RCC 7860 (cell line): Measurements from ENCODE around the gene SPHK2.
"Not testable (repeated sequence)": the region's sequence is repeated elsewhere in the genome, so short reads cannot be mapped to it uniquely, and the experiment has no call there.

Experiments used
- DNase-seq: peaks from one replicate; pipeline ENCODE4 v3.0.0-alpha.2; 2015; ENCODE audit warnings: low spot score
- FAIRE-seq: peaks from 2 replicates; lab custom pipeline; 2012; peaks lifted over from hg19 to GRCh38; lab: Jason Lieb, UNC

Gene SPHK2, protein sequence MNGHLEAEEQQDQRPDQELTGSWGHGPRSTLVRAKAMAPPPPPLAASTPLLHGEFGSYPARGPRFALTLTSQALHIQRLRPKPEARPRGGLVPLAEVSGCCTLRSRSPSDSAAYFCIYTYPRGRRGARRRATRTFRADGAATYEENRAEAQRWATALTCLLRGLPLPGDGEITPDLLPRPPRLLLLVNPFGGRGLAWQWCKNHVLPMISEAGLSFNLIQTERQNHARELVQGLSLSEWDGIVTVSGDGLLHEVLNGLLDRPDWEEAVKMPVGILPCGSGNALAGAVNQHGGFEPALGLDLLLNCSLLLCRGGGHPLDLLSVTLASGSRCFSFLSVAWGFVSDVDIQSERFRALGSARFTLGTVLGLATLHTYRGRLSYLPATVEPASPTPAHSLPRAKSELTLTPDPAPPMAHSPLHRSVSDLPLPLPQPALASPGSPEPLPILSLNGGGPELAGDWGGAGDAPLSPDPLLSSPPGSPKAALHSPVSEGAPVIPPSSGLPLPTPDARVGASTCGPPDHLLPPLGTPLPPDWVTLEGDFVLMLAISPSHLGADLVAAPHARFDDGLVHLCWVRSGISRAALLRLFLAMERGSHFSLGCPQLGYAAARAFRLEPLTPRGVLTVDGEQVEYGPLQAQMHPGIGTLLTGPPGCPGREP

DNA sequence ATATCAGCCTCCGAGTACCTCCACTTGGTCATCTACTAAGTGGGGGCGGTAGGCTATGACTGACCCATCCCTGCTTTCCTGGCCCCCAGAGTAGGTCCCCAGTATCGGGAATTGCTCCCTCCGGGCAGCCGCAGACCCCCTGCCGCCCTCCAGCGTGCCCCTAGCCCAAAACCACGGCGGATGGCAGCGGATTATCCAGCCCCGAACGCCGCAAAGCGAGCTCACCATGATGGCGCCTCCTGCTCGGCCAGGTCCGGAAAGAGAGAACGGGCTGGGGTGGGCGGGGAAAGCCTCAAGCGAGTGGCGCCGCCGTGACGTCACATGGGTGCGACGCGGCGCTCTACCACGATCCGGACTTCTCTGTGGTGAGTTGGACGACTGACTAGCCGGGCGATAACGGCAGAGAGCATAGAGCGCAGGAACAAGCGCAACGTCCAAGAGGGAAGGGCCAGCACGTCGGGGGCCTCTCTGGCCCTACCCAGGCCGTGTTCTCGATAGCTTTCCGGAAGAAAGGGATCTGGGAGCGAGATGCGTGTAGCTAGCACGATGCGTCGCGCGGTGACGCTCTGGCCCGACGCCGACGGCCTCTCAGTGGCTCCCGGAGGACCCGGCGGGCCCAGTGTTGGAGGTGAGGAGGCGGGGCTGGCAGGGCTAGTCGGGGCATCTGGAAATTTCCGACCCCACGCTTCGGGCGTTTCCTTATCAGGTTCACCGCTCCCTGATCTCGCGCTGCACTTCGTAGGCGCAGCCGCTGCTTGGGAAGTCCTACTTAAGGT lies at the start of gene SPHK2, which contains the start of gene RPL18:
Gene SPHK2 (plus strand): TSS at position 591 of the 776 bp plus-strand sequence. CDS start 1,009 bp downstream, outside the sequence.
Gene RPL18 (minus strand): TSS at position 263 of the 776 bp plus-strand sequence. CDS start 35 bp downstream, at position 228.
- peak; percentile 62 for FAIRE-seq
- peak; percentile 98 for DNase-seq

DNA sequence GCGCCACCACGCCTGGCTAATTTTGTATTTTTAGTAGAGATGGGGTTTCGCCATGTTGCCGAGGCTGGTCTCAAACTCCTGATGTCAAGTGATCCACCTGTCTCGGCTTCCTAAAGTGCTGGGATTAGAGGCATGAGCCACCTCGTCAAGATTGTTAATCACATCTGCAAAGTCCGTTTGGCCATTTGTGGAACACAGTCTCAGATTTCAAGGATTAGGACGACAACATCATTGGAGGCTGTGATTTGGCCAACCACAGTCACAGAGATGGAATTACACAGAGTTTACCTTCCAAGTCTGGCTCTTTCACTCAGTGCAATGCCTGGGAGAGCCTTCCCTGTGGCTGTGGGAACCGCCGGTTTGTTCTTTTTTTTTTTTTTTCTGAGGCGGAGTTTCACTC lies 49.5 kb upstream of the SPHK2 start:
- FAIRE-seq, result no peak
- DNase-seq, result no peak

DNA sequence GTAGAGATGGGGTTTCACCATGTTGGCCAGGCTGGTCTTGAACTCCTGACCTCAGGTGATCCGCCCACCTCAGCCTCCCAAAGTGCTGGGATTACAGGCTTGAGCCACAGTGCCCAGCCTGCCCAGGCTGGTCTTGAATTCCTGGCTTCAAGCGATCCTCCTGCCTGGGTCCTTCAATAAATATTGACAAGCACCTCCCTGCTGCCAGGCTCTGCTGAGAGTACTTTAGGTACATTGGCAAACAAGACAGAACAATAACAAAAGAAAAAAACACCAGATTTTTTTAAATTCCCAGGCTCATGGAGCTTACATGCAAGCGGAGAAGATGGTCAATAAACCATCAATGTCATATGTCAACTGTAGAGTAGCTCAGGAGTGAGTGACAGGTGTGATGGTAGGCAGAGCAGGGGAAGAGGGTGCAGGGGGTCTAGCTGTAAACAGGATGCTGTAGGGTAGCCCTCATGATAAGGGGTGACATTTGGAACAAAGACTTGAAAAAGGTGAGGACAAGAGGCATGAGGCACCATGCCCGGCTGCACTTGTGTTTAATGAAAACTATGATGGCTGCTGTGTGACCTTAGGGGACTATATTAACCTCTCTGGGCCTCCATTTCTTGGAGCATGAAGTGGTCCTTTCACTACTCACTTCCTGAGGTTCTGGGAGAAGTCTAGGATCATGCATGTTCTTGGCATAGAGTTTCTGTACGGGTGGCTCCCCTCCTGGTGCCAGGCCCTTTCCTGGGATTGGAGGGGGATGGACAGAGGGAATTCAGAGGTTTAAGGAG lies 47.7 kb upstream of the SPHK2 start:
- FAIRE-seq (no peak), DNase-seq (no peak)

DNA sequence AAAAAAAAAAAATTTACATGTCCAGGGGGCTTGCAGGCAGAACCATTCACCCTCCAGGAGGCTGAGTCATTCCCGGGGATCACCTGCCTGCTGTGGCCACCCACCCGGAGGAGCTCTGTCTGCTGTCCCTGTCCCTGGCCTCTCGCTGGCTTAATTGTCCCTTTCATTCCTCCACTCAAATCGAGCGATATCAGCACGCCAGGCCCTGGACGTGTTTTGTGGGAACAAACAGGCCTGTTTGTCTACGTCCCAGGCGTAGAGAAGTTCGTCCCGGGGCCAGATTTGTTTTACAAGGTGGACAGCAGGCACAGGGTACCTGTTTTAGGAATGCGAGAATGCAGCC lies 46.2 kb upstream of the SPHK2 start:
- DNase-seq (no peak), FAIRE-seq (no peak)

DNA sequence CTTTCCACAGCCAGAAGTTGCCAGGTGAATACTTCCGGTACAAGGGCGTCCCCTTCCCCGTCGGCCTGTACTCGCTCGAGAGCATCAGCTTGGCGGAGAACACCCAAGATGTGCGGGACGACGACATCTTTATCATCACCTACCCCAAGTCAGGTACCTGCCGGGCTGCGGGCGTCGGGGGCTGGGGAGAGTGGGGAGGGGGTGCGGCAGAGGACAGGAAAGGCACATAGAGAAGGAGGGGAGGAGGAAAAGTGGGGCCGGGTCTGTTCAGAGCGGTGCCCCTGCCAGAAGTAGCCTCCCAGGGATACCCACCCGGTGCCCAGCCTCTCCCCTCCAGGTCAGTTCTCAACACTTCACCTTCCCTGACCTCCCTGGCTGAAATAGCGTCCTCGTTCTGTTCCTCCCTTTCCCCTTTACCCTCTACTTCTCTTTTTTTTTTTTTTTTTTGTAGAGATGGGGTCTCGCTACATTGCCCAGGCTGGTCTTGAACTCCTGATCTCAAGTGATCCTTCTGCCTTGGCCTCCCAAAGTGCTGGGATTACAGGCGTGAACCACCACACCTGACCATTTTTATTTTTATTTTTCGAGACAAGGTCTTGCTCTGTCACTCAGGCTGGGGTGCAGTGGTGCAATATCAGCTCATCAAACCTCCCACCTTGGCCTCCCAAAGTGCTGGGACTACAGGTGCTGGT lies 43.2 kb upstream of the SPHK2 start:
- FAIRE-seq (no peak), DNase-seq (no peak)

DNA sequence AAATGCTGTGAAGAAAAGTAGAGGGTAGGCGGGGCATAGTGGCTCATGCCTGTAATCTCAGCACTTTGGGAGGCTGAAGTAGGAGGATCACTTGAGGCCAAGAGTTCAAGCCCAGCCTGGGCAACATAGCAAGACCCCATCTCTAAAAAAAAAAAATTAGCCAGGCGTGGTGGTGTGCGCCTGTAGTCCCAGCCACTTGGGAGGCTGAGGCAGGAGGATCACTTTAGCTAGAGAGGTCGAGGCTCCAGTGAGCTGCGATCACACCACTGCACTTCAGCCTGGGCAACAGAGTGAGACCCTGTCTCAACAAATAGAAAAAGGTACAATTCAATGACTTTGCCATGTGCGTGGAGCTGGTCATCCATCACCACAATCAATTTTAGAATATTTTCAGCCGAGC lies 41.4 kb upstream of the SPHK2 start:
- FAIRE-seq, DNase-seq: not testable (repeated sequence)

DNA sequence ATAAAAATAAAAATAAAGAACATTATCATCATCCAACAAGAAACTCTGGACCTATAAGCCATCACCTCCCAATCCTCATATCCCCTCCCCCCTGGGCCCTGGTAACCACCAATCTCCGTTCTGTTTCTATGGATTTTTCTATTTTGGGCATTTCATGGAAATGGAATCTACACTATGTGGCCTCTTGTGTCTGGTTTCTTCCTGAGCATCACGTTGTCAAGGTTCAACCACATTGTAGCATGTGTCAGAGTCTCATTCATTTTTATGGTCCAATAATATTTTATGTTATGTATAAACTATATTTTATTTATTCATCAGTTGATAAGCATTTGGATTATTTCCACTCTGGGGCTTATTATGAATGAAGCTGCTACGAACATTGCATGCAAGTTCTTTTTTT lies 40.4 kb upstream of the SPHK2 start:
- FAIRE-seq (no peak), DNase-seq (no peak)

DNA sequence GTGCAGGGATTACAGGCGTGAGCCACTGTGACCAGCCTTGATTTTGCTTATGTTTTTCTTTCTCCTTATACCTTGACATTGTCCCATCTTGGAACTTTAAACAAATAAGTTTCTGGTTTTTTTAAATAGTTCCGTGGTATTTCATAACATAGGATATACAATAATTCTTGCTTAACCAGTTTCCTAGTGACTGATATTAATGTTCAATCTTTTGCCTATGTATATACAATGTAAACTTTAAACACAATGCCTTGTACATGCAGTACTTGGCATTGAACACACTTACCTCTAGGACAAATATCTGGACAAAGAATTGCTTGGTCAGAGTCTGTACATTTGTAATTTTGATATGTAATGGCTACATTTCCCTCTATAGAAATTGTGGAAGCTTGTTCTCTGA lies 37.1 kb upstream of the SPHK2 start:
- DNase-seq, result no peak
- no peak for FAIRE-seq

DNA sequence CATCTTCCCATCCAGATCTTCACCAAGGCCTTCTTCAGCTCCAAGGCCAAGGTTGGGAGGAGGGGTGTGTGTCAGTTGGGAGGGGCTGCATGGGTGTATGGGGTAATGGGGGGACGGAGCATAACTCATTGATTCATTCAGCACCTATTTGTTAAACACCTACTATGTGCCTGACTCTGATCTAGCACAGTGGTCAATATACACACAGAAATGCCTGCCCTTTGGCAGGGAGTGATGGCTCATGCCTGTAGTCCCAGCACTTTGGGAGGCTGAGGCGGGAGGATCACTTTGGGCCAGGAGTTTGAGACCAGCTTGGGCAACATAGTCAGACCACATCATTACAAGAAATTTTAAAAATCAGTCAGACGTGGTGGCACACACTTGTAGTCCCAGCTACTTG lies 31.9 kb upstream of the SPHK2 start:
- no peak for FAIRE-seq

DNA sequence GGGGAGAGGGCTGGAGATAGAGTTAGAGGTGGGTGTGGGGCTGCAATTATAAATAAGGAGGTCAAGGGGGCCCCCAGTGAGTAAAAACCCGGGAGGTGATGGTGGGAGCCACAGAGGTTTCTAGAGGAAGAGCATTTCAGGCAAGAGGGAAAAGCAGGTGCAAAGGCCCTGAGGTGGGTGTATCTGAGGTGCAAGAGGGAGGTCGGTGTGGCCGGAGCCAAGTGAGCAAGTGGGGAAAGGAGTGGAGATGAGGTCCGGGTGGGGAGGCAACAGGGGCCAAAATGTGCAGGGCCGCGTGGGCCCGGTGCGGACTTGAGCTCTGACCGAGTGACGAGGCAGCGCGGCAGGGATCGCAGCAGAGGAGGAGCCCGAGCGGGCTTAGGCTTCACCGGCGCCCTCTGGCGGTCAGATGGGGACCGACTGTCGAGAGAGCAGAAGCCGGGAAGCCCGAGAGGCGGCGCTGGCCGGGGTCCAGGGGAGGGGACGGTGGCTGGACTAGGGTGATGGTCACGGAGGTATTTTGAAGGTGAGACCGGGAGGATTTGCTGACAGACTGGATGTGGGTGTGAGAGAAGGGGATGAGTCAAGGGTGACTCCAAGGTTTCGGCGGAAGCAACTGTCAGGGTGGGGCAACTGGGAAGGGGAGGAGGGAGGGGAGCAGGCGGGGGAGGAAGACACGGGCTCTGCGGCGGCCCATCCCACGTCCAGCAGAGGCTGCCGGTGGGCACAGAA lies 30.5 kb upstream of the SPHK2 start:
- peak; percentile 92 for DNase-seq
- FAIRE-seq, result peak; percentile 75

More for the DNA sequence above, 31.9 kb upstream of the SPHK2 start:
- DNase-seq, result no peak

DNA sequence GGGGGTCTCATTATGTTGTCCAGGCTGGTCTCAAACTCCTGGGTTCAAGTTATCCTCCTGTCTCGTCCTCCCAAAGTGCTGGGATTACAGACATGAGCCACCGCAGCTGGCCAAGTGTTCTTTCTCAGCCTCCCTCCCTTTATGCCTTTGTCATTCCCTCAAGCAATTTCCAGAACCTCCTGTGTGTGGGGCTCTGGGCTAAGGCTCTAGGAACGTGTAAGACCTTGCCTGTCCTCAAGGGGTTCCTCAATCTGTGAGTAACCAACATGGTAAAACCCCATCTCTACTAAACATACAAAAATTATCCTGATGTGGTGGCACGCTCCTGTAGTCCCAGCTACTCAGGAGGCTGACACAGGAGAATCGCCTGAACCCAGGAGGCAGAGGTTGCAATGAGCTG lies 28.3 kb upstream of the SPHK2 start:
- FAIRE-seq, result no peak
- no peak for DNase-seq

DNA sequence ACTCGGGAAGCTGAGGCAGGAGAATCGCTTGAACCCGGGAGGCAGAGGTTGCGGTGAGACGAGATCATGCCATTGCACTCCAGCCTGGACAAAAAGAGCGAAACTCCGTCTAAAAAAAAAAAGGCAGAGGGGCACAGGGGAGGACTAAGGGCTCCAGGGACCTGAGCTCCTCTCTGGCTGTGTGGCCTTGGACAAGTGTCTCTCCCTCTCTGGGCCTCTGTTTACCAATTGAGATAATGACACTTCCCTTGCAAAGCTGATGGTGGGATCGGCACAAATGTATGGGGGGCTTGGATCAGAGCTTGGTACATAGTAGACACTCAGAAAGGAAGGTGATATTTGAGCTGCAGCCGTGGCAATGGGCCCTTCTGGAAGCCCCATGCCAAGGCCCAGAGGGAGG lies 24.1 kb upstream of the SPHK2 start:
- no peak for FAIRE-seq
- DNase-seq, result no peak

DNA sequence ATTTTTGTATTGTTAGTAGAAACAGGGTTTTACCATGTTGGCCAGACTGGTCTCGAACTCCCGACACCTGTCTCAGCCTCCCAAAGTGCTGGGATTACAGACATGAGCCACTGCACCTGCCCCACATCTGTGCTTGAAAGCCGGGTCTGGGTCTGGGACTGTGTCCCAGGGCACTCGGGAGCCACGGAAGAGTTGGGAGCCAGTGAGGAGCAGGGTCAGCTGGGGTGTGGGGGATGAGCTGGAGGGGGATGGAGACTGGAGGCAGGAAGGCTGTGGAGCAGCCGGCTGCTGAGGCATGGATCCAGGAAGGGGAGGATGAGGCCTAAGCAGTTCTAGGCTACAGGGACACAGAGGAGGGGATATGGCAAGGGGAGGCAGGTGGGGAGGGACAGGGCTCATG lies 23.5 kb upstream of the SPHK2 start:
- FAIRE-seq (no peak), DNase-seq (no peak)

DNA sequence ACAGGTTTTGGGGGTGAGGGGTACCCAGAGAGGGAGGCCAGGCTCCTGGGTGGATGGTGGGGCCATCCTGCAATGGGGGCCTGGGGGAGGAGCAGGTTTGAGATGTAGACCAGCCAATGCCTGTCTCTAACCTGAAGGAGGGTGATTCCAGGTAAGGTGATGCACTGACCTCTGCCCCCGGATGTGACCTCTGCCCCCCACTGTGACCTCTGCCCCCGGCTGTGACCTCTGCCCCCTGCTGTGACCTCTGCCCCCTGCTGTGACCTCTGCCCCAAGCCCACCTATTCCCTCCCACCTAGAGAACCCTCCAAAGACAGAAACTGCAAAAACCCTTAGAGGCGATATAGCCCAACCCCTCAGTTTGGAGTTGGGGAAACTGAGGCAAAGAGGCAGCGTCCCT lies 23.1 kb upstream of the SPHK2 start:
- DNase-seq, result no peak
- no peak for FAIRE-seq

DNA sequence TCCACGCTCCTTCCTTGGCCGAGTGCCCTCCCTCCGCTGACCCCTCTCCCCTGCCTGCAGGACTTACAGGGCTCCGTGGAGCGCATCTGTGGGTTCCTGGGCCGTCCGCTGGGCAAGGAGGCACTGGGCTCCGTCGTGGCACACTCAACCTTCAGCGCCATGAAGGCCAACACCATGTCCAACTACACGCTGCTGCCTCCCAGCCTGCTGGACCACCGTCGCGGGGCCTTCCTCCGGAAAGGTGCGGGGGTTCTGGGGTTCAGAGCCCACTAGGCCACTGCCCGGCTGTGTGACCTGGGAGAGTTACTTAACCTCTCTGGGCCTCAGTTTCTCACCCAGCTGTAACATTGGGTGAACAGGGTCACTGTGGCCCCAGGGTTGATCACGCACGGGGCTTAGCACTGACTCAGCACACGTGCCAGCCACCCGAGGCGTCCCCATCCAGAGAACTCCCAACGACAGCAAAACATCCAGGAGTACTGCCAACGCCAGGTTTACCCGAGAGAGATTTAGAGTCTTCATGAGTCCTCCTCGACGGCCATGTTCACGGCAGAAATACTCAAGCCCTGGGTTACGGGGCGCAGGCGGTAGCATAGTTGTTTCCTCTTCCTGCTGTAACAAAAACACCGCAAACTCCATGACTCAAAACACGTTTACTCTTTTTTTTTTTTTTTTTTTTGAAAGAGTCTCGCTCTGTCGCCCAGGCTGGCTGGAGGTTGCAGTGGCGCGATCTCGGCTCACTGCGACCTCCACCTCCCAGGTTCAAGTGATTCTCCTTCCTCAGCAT lies 22.4 kb upstream of the SPHK2 start:
- no peak for FAIRE-seq
- DNase-seq, result no peak

DNA sequence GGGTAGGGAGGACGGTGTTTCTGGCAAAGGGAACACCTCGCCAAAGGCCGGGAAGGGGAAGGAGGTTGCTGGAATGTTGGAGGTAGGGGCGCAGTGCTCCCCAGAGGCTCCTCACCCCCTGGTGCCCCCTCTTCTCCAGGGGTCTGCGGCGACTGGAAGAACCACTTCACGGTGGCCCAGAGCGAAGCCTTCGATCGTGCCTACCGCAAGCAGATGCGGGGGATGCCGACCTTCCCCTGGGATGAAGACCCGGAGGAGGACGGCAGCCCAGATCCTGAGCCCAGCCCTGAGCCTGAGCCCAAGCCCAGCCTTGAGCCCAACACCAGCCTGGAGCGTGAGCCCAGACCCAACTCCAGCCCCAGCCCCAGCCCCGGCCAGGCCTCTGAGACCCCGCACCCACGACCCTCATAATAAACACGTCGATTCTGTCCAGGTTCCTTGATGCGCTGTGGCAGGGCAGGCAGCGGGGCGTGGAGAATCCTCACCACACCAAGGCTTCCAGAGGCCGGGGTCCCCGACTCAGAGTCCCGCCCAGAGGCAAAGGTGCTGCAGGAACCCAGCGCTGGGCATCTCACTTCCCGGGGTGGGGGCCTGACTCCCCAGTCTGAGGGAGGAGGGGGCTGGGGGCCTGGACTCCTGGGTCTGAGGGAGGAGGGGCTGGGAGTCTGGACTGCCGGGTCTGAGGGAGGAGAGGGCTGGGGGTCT lies 20.2 kb upstream of the SPHK2 start:
- no peak for DNase-seq
- no peak for FAIRE-seq

DNA sequence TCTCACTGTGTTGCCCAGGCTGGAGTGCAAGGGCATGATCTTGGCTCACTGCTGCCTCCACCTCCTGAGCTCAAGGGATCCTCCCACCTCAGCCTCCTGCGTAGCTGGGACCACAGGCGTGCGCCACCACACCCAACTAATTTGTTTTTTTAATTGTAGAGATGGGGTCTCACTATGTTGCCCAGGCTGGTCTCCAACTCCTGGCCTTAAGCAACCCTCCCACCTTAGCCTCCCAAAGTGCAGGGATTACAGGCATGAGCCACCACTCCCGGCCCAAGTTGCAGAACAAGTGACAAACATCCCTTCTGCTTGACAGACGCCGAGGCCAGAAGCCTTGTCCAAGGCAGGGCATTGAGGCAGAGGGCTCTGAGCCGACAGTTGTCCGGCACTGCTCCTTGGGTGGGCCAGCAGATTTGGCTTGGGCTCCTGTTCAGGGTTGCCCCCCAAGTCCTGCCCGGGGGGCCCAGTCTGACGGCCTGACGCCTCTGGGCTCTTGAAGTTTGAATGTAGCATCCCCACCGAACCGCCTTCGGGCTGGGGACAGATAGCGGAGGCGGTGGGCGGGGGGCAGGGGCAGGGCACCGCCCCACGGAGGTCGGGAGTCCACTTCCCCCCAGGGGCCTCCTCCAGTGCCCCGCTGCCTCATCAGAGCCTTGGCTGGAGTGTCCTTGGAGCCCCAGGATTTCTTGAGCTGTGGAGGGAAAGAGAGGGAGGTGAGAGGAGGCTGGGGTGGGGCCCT lies 18.5 kb upstream of the SPHK2 start:
- no peak for DNase-seq
- FAIRE-seq, result no peak
